ENCODE results near the gene TP63.

DNA sequence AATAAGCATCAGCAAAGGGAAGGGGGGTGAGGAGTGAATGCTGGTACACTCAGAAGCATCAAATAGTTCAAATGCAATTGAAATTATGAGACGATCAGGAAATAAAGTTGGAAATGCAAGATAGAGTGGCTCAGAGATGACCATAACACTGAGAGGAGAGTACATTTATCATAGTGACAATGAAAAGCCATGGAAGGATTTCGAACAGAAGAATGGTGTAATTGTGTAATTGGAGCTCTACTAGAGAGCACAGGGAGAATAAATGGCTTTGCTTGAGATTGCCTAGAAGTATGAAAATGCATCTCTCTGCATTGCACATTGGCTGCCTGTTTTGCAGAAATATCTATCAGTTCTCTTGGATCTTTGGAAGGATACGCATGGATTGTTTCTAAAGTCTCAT lies 163.3 kb downstream of the TP63 start:
- TF ChIP-seq, protein P1, sequence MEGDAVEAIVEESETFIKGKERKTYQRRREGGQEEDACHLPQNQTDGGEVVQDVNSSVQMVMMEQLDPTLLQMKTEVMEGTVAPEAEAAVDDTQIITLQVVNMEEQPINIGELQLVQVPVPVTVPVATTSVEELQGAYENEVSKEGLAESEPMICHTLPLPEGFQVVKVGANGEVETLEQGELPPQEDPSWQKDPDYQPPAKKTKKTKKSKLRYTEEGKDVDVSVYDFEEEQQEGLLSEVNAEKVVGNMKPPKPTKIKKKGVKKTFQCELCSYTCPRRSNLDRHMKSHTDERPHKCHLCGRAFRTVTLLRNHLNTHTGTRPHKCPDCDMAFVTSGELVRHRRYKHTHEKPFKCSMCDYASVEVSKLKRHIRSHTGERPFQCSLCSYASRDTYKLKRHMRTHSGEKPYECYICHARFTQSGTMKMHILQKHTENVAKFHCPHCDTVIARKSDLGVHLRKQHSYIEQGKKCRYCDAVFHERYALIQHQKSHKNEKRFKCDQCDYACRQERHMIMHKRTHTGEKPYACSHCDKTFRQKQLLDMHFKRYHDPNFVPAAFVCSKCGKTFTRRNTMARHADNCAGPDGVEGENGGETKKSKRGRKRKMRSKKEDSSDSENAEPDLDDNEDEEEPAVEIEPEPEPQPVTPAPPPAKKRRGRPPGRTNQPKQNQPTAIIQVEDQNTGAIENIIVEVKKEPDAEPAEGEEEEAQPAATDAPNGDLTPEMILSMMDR (IDR thresholded peaks at IDR 0.05): no peak
- no peak for TF ChIP-seq POLR2A (IDR thresholded peaks at IDR 0.05)
